Left lung (tissue), 10 donors: ENCODE results near the gene HDAC5. TPM values are rescaled to one million over a fixed set of nuclear protein-coding genes. Genes with fewer than 3 reads are reported as not detected.

ENCODE experiments used
- ATAC-seq: fragments of 200-7000 bp; cut with Tn5 transposase; one replicate; pipeline ENCODE4 v1.9.1; 2020; ENCODE audit warnings: moderate library complexity
- DNase-seq, 4 donors: peaks; one replicate each; pipeline ENCODE4 v3.0.0-alpha.2; 2013 to 2020
- H3K27ac ChIP-seq, 2 donors: fragments of 200-600 bp; sonication (generic) in 1 of 2; one replicate each; pipeline versions ENCODE4 v1.5.0 to v1.8.0; 2020 to 2021
- H3K27me3 ChIP-seq, 2 donors: fragments of 200-600 bp; sonication (generic) in 1 of 2; one replicate each; pipeline versions ENCODE4 v1.5.0 to v1.8.0; 2020 to 2021
- H3K36me3 ChIP-seq, 2 donors: fragments of 200-600 bp; sonication (generic) in 1 of 2; one replicate each; pipeline versions ENCODE4 v1.5.0 to v1.8.0; 2020 to 2021
- H3K4me1 ChIP-seq, 2 donors: fragments of 200-600 bp; one replicate each; pipeline ENCODE4 v1.8.0; 2021
- H3K4me3 ChIP-seq, 2 donors: fragments of 200-600 bp; sonication (generic) in 1 of 2; one replicate each; pipeline versions ENCODE4 v1.5.0 to v1.8.0; 2020 to 2021; ENCODE audit warnings: mild to moderate bottlenecking in 1 of 2
- H3K9me3 ChIP-seq, 2 donors: fragments of 200-600 bp; sonication (generic) in 1 of 2; one replicate each; pipeline versions ENCODE4 v1.5.0 to v1.8.0; 2020 to 2021
- CTCF ChIP-seq, 2 donors: fragments of 200-600 bp; sonication (generic) in 1 of 2; IDR thresholded peaks; one replicate each; pipeline versions ENCODE4 v1.5.0 to v1.8.0; 2021; ENCODE audit warnings: antibody characterized with exemption in 2 of 2
- intact Hi-C, 2 donors: fragments of 100-400 bp; cut with DNase I; formaldehyde crosslinking; loops; one replicate each; pipeline versions ENCODE4 v1.11.2 to v1.14.2; 2022
- polyA plus RNA-seq, 6 donors: library from polyadenylated mRNA; unstranded; fragments of 120-200 nt; gene quantifications; one replicate each; pipeline ENCODE4 v1.2.1, GENCODE V29; 2013; ENCODE audit not compliant: insufficient read length in 6 of 6
- total RNA-seq, 2 donors: library from RNA; stranded (reverse); fragmentation: NEBNext Ultra II Directional; extraction: Animal tissue kit (Norgen Biotek cat#: 25700); gene quantifications; one replicate each; pipeline ENCODE4 v1.2.1, GENCODE V29; 2021
- donor health status: DM: no; HTN: yes; CAD: no.
- donor health status: DM: no; HTN: no; CAD: no.

HDAC5 gene
- total and polyA plus RNA-seq, 8 donors = 28.0 to 61.4 (median 57.5) TPM

- ATAC-seq = no peak
Measured at GRCh38 chr17:44074231-44074910, 49.1 kb downstream of the HDAC5 start.

DNA sequence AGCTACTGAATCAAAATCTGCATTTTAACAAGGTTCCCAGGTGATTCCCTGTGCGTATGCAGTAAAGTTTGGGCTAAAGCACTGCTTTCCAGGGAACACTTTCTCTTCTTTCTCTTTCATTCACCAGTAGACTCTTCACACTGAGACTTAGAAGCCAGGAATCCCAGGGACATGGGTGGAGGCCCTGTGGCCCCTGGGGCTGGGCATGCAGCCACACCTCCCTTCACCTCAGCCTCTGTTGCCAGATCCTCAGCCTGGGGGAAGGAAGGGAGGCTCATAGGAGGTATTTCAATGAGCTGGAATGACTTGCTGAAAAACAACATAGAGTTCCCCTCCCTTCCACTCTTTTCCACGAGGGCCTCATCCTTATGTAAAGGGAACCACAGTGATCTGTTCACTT lies 51.7 kb downstream of the HDAC5 start:
- H3K4me3 ChIP-seq = peak overlapping the region; percentile 57 to 75
- H3K4me1 ChIP-seq = peaks cover 17 to 45% of the 10 kb centered on the region in 2 donors
- TF ChIP-seq CTCF (IDR thresholded peaks at IDR 0.05) = no peak
- no peaks in the 10 kb centered on the region for H3K27me3 ChIP-seq
- DNase-seq (no peak), ATAC-seq (no peak)
- intact Hi-C loops = no loop called here
- H3K27ac ChIP-seq = peak overlapping the region; percentile 87 to 91
- H3K9me3 ChIP-seq = no peaks in the 10 kb centered on the region
- peaks cover 0 to 30% of the 10 kb centered on the region in 2 donors for H3K36me3 ChIP-seq

More at GRCh38 chr17:44074231-44074910, 49.1 kb downstream of the HDAC5 start:
- DNase-seq = no peak
- Histone ChIP-seq H3K36me3 (peaks cover 0 to 56% of the 10 kb centered on the region in 2 donors), H3K27ac (no peak overlapping the region), H3K4me3 (no peak overlapping the region), H3K4me1 (peaks cover 9 to 51% of the 10 kb centered on the region in 2 donors), H3K9me3 (no peaks in the 10 kb centered on the region), H3K27me3 (no peaks in the 10 kb centered on the region)
- TF ChIP-seq CTCF (IDR thresholded peaks at IDR 0.05) = no peak
- intact Hi-C loops = no loop called here

- Histone ChIP-seq H3K4me1 (peaks cover 18 to 43% of the 10 kb centered on the region in 2 donors), H3K36me3 (peaks cover 0 to 24% of the 10 kb centered on the region in 2 donors), H3K4me3 (peak overlapping the region; percentile 57 to 75), H3K27ac (peak overlapping the region; percentile 87 to 91), H3K9me3 (no peaks in the 10 kb centered on the region), H3K27me3 (no peaks in the 10 kb centered on the region)
- no peak for TF ChIP-seq CTCF (IDR thresholded peaks at IDR 0.05)
- no peak for ATAC-seq
- intact Hi-C loops = no loop called here
- DNase-seq = no peak
Measured at GRCh38 chr17:44071198-44071520, 52.3 kb downstream of the HDAC5 start.

DNA sequence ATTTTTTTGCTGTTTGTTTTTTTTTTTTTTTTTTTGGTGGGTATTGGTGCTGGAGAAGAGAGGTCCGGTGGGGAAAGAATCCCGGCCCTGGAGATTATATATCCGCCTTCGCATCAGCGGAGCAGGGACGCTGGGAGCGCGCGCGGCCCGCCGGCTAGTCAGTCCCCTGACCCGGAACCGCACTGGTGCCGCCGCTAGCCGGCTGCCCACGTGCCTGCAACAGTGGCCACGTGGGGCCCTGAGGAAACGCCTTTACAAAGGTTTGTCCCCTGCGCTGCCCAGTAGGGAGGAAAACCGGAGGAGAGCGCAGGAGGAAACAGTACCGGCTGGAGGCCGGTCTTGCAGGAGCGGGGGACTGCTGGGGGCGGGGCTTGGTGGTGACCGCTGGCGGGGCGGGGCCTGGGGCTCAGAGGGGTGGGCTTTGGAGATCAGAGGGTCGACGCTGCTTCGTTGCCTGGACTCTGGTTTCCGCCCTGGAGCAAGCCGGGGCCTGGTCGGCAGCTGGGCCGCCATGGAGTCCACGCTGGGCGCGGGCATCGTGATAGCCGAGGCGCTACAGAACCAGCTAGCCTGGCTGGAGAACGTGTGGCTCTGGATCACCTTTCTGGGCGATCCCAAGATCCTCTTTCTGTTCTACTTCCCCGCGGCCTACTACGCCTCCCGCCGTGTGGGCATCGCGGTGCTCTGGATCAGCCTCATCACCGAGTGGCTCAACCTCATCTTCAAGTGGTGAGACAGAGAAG lies 52.8 kb downstream of the HDAC5 start, which contains the start of gene G6PC3:
Gene G6PC3, plus strand, starts transcription at position 281 of the 743 bp plus-strand sequence. Its CDS starts 231 bp downstream, at position 512.
- no peaks in the 10 kb centered on the region for H3K9me3 ChIP-seq
- peaks cover 20 to 47% of the 10 kb centered on the region in 2 donors for H3K4me1 ChIP-seq
- H3K36me3 ChIP-seq = peaks cover 0 to 18% of the 10 kb centered on the region in 2 donors
- no peak for TF ChIP-seq CTCF (IDR thresholded peaks at IDR 0.05)
- intact Hi-C loops = no loop called here
- ATAC-seq = peak; percentile 91
- no peaks in the 10 kb centered on the region for H3K27me3 ChIP-seq
- DNase-seq = peak; percentile 92 to 98 (median 97)
- H3K27ac ChIP-seq = peak within 1 kb of the TSS; percentile 87 to 91
- H3K4me3 ChIP-seq = peak within 1 kb of the TSS; percentile 57 to 75

GRCh38 chr17:44069974-44070454 lies 53.4 kb downstream of the HDAC5 start:
- DNase-seq = no peak
- no peak for TF ChIP-seq CTCF (IDR thresholded peaks at IDR 0.05)
- intact Hi-C loops = no loop called here

More at GRCh38 chr17:44069974-44070454, 53.4 kb downstream of the HDAC5 start:
- Histone ChIP-seq H3K4me3 (peak overlapping the region; percentile 57 to 75), H3K4me1 (peaks cover 23 to 53% of the 10 kb centered on the region in 2 donors), H3K27ac (peak overlapping the region; percentile 87 to 91), H3K36me3 (peaks cover 0 to 12% of the 10 kb centered on the region in 2 donors), H3K9me3 (no peaks in the 10 kb centered on the region), H3K27me3 (no peaks in the 10 kb centered on the region)
- ATAC-seq = no peak
